ENCODE data around the gene B9D1. TPM values are rescaled to one million over a fixed set of nuclear protein-coding genes. Genes with fewer than 3 reads are reported as not detected.

B9D1 gene
- polyA plus RNA-seq, 10 donors, result 4.9 to 9.4 (median 5.6) TPM

DNA sequence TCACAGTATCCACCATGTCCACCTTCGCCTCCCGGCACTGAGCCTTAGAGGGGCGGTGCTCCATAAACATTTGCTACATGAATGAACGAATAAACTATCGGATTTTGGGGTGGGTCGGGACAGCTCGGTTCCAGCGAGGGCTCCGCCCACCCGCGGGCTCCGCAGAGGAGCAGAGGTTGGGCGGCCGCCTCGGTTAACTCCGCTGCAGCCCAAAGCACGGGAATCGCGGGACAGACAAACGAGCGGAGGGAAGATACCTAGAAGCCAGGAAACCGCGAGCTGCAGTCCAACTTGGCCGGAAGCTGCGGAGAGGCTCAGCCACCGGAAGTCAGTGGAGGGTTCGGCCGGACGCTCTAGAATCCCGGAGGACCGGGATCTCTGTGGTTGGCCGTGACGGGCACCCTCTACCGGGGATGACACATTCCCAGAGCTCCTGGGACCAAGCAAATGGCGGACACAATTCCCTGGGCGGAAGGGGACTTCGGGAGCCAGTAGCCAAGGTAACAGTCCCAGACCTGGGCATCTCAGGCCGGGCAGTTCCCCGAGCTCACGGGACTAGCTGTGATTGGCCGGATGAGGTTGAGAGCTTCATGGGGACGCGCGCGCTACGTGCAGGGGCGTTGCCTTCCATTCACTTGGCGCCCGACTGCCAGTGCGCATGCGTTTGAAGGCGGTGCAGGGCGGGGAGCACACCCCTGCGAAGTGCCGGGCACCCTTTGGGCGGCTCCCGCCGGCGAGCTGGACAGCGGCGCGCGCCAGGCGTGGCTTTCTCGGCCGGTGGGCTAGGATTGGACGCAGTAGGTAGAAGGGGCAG lies 15.3 kb upstream of the B9D1 start:
- peak; percentile 99 to 100 (median 99) for DNase-seq

DNA sequence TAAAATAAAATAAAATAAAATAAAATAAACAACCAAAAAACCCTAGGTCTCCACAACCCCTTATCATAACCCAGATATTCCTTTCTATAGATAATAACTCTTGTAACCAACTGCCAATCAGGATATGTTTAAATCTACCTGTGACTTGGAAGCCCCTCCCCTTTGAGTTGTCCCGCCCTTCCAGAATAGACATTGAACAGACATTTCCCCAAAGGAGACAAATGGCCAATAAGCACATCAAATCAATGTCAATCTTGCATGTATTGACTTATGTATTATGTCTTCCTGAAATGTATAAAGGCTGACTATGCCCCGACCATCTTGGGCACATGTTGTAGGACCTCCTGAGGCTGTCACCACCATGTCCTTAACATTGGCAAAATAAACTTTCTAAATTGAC lies 14.3 kb upstream of the B9D1 start:
- DNase-seq, result no peak

DNA sequence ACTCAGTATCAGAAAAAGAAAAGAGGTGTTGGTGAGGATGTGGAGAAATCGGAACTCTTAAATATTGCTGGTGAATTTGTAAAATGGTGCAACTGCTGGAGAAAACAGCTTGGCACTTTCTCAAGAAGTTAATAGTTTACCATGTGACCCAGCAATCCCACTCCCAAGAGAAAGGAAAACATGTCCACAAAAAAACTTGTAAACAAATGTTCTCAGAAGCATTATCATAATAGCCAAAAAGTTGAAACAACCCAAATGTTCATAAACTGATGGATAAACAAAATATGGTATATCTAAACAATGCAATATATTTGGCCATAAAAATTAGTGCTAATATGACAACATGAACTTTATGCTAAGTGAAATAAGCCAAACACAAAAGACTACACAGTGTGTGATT lies 13.2 kb upstream of the B9D1 start:
- no peak for DNase-seq

DNA sequence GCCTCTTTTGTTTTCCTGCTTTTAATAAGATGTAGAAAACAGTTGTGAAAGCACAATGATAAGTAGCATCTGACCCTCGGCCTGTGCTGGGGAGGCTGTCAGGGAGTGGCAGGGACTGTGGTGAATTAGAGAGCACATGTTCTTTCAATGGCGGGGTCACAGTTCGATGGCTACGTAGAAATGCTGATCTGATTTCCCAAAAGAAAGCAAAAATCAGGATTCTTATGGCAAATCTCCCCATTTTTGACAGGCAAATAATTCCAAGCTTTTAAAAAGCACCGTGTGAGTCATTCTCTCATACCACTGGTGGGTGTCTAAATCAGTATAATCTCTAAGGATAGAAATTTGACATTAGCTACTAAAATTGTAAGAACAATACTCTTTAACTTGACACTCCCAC lies 11.6 kb upstream of the B9D1 start:
- DNase-seq, result no peak

DNA sequence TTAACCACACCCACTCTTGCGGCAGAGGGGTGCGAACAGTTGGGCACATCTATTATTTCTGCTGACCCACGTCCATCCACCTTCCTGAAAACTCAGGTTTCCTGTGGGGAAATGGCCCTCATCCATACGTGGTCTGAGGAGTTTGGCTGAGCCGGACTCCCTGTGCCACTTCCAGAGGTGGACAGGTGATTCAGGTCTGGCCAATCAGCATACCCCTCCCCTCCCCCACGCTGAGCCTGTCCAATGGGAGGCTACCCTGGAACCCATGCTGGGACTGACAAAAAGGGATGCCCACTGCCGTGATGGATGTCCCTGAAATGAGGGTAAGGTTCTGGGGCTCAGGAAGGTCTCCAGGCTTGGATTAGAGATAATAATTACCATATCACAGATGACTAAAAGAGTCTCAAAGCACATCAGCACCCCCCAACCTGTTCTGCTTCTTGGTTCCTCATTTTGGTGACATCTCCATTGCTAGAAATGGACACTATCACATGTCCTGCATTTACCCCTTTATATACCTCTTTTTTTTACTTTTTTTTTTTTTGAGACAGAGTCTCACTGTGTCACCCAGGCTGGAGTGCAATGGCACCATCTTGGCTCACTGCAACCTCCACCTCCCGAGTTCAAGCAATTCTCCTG lies 10.5 kb upstream of the B9D1 start:
- DNase-seq, result no peak

DNA sequence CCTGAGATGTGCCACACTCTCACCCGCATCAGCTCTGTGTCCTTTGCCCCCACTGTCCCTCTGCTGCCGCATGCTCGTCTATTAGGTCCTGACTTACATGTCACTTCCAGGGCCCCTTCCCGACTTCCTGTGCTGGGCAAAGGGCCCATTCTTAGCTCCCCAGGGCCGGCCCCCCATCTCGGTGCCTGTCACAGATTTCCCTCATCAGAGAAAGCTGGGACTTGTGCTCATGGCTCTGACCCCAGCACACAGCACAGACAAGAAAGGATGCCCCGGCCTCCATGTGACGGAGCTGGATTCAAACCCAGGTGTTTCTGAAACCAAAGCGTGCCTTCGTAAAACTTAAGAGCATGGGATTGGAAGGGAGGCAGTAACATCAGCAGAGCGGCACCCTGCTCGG lies 9.9 kb upstream of the B9D1 start:
- no peak for DNase-seq

DNA sequence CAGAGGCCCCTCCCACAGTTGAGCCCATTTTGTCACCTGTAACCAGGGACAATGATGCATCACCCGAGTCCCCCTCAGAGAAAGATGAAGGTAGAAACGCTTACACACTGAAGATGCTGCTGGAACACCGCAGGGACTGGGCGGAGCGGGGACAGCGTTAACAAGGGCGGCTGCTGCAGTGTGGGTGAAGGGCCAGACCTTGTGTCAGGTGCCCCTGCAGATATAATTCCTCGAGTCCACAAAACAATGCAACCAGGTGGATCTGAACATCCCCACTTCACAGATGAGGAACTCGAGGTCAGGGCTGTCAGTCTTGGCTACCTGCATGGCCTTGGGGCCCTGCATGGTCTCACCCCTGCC lies 9.5 kb upstream of the B9D1 start:
- DNase-seq, result no peak

DNA sequence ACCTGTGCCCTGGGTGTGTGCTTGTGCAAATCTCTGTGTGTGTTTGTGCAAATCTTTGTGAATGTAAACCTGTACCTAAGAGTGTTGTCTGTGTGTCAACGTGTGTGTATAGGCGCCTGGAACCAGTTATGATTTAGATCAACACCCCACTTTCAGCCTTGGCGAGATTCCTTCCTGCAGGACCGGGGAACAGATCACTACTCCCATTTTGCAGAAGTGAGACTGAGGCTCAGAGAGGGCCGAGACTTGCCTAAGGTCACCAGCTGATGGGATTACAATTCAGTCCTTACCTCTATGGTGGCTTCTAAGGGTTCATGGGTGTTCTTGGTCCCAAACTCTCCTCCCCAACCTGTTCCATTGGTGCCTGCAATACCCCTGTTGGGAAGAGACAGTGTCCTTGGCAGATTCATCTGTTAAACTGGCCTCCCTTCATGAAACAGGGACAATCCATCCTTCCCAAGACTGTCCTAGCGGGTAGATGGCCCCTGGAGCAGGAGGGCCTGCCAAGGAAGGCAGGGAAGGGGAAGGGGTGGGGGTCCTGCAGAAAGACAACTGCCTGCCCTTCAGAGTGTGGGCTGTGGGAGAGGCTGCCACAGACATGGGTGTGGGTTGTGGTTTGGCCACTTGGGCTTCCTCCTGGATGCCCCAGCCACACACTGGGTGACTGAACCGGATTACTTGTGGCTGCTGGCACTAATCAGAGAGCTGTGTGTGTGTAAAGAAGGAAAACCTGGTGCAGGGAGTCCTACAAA lies 8.9 kb upstream of the B9D1 start:
- DNase-seq, result no peak

DNA sequence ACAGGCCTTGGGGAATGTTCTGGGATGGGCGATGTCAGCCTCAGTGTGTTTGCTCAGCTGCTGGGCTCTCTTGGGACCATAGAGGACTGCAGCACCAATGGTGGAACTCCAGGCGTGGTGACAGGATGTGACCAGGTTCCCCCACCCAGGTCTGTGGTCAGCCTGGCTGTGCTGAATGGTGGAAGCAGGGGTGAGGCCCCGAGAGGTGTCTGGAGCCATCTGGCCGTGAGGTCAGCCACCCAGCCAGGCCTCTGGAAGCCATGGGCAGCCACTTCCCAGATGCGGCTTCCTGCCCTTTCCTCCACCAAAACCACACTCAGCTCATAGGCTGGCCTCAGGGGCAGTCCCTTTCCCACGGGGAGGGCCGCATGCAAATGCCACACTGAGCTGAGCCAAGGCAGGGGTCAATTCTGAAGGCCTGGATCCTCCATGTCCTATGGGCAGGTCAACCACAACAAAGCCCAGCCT lies 8.0 kb upstream of the B9D1 start:
- no peak for DNase-seq

DNA sequence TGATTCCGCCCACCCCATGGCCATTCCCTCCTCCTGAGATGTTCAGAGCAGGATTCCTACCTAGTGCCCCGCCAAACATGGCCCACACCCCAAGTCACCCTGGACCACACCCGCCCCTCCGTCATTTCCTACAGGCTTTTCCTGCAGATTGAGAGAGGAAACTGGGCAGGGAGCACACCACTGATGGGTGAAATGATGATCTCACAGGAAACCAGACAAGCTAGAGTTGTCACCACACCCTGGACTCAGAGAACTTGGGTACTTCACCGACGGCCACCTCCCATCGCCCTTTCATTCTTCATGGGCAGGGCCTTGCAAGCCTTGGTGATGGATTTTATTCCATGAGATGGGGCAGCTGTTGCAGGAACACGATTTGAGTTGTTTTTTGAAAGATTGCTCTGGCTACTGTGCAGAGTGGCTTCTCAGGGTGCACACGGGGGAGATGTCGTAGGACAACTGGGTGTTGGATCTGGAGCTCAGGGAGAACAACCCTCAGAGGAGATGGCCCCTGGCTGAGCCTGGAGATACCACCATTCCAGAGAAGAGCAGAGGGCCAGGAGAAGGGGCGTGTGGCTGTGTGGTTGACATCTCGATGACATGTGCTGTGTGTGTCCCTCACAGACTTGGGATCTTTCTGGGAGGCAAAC lies 7.4 kb upstream of the B9D1 start:
- no peak for DNase-seq

DNA sequence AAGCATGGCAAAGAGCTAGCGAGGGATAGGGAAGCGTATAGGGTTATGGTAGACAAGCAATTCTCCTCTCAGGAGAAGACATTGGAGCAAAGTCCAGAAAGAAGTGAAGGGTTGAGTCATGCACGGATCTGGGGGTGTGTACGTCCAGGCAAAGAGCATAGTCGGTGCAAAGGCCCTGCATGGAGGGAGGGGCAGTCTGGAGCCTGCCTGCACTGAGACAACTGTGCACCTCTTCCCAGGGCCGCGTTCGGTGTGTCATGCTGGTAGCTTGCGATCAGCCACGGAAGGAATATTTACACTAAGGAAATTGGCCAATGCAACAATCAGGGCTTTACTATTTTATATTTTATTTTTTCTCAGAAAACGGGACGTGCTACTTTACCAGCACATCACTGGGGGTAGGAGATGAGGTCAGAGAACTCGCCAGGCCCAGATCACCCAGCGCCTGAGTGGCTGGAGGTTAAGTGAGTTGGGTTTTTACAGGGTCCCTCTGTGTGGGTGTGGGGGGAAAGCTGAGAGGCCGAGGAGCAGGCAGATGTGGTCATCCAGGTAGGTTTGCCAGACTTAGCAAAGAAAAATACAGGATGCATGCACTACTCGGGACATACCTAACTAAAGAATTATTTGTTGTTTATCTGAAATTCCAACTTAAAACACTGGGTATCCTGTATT lies 6.7 kb upstream of the B9D1 start:
- no peak for DNase-seq

DNA sequence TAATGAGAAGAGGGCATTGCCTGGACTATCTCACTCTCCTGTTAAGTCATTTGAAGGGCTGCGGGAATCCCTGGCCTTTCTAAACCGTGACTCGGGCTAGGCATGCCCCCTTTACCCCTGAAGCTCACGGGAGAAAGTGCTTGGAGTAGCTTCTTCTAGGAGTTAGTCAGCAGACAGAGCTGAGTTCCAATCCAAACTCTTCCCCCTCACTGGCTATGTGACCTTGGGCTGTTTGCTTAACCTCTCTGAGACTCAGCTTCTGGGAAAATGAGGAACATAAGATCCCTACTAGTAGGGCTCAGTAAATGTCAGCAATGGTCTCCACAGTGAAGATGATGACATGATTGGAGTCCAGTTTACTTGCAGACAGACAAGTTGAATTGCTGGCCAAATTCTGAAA lies 5.7 kb upstream of the B9D1 start:
- DNase-seq, result no peak

DNA sequence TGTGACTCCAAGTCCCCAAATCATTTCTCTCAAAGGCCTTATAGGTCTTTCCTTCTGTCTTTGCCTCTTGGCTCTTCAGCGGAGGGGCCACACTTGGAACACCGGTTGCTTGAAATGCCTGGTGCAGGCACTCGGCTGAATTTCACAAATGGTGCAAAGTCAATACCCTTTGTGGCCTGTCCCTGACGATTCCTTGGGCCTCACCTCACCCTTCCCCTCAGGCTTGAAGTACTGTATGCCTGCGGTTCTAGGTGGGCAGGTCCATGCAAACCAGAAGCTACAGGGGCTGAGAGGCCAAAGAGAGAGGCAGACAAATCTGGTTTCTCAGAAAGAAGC lies 4.1 kb upstream of the B9D1 start:
- DNase-seq, result no peak

DNA sequence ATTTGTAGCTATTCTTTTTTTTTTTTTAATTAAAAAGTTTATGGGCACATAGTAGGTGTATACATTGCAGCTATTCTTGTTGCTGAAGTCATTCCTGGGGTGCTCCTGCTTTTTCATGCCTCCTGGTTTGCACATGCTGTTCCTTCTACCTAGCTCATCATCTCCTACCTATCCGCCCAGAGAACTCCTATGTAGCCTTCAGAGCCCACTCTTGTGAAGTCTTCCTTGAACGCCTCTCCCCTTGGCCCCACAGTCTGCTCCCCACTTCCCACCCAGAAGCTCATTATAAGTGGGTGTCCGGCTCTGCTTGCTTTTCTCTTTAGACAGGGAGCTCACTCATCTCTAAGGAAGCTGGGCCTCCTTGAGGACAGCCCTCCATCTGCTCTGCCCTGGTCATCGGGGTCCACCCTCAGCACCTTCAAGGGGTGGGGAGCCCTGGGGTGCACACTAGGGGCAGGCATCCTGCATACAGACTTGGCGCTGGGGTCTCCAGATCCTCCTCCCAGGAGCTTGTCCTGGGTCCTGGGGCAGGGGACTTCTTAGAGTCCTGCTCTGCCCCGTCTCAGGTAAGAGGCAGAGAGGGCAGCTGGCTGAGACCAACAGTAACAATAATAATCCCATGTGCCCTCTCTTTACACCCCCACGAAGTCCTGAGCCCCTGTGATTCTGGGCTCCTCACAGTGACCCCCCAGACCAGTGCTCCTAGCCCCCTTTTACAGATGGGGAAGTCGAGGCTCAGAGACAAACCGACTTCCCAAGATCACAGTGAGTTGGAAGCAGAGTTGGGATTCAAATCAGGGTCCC lies 3.5 kb upstream of the B9D1 start:
- no peak for DNase-seq

DNA sequence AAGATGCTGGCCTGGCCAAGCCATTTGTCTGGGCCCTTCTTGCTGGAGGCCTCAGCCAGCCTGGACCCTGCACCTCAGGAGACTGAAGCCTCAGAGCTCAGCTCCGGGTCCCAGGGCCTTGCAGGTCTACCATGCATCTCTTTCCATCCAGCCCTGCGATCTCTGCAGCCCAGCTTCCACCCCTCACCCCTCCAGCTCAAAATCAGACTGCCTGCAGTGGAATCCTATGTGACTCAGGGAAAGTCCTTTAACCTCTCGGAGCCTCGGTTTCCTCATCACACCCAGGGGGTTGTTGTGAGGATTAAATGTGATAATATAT lies 2.9 kb upstream of the B9D1 start:
- DNase-seq, result peak in 1 of 3 donors; percentile 20

DNA sequence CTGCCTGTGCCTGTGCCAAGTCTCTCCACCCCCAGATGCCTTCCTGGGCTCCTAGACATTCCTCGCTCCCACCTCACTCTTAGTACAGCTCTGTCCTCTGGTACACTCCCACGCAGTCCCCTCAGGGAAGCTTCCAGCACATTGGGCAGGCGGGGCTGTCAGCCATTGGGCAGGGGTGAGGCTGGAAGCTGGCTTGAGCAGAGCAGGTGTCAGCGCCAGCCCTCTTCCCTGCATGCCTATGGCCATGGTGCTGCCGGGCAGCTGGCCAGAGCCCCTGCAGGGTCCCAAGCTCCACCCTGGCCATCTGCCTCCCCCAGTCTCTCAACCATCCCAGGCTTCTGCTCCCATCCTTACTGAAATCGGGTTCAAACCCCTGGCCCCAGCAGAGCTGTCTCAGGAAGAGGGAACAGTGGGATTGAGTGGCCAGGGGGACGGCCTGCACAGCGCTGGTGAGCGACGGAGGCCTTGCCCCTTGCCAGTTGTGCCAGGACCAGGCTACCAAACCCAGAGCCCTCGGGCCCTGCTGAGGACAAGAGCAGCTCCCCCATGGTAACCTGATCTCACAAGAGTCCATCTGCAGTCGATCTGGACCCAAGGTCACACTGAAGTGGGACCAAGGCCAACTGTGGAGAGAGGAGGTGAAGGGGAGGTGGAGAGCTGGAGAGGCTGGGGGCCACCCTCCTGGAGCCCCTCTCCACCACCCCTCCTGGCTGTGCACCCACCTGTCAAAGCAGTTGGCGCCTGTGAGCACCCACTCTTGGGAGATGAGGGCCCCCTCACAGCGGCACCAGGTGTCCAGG lies 2.4 kb upstream of the B9D1 start:
- DNase-seq, result peak in 1 of 3 donors; percentile 62

DNA sequence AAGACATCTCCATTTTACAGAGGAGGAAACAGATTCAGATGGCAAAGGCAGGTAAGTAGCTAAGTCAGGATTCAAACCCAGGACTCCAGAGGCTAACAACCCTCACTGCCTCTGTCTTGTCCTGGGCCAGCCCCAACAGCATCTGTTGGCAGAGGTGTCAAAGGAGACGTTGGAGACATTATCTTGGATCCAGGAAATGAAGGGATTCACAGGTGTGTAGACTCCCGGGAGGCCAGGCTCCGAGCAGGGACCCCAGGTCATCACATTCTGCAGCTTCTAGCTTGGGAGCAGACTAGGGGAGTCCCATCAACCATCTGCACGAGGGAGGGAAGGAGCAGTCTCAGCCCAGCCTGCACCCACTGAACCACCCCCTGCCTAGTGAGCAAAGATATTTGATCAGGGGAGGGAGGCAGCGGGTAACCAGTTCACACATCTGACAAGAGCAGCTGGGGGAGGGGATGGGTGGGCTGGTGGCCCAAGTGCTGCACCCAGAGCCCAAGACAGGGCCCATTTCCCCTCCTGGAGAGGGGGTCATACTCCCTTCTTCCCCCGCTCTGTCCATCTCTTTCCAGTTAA lies 1.0 kb upstream of the B9D1 start:
- no peak for DNase-seq

DNA sequence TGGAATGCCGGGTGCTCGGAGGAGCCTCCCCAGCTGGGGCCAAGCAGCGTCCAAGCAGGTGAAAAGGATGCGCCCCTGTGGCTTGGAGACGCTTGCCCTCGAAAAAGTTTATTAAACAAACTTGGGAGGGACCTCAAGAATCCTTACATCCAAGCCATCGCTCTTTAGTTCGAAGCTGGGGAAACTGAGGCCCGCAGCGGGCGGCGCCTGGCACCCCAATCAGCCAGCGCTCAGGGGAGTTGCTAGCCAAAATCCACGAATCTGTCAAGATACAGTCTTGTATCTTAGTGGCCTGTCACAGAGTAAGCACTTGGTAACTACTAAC lies 553 bp upstream of the B9D1 start:
- no peak for DNase-seq

DNA sequence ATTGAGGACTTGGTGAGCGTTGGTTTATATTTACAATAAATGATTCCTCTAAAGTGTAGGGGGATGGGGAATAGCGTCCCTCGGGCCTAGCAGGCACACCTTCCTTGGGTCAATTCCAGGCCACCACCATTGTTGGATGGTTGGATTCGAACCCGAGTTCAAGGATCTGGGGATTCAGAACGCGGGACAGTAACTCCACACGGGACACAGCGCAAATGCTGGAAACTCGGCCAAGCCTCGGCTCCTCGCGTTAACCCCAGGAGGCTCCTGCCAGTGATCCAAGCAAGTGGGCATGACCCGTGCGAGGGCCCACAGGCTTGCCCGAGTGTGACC lies 613 bp downstream of the B9D1 start:
- DNase-seq, result no peak

DNA sequence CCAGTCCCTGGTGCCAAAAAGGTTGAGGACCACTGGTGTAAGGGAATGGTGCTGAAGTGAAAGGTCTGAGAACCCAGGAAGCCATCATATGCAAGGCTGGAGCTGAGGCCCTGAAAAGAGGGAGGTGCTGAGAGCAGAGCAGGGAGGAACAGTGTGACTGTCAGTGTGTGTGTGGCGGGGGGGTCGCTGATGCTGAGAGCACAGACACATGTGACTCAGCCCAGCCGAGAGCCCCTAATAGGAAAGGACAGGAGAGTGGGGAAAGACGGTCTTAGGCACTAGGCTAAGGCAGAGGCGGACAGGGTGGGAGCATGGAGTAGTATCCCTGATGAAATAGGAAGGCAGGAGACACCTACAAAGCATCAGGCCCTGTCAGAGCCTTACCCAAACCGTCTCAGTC lies 1.2 kb downstream of the B9D1 start:
- DNase-seq, result no peak
